ENCODE measurements around the gene CIAPIN1. TPM values are rescaled to one million over a fixed set of nuclear protein-coding genes. Genes with fewer than 3 reads are reported as not detected.

The CIAPIN1 gene
- total RNA-seq, 1 experiment from 2014 or later: 98.3 TPM

DNA sequence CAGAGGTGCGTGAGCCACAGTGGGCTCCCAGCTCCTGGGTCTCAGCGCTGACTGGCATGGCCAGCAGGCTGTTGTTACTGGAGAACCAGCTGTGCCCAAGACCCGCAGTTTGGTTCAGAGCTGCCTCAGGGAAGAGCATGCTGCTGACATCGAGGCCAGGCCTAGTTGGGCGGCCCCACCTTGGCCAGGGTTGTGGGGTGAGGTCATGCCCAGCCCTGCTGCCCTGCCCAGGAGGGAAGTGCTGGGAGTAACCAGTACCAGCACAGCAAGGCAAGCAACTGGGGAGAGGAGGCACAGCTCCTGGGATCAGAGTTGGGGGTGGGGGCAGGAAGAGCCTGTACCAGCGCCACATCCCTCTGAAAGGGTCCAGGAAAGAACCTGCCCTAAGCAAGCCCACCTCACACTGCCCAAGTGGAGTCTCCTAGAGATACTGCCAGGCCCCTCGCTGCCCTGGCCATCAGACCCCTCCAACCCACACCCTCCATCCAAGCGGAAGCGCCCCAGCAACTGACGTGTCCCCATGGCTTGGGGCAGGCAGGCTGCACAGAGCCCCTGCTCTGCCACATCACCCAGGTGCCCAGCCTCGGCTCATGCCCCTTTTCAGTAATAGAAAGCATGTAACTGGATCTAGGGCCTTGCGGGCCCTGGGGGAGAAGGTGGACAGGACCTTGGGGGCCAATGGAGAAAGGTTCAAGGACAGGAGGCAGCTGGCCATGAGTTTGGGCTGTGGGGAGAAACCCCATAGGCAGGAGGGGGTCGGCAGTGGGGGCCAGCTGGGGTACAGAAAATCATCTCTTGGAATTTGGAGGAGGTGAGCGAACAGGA, 38.1 kb upstream of the CIAPIN1 start:
- intact Hi-C loops (cut with micrococcal nuclease; ENCODE audit: unreplicated experiment): no loop called here
- Histone ChIP-seq H3K4me3 (ENCODE audit: low read depth, low read length) (peak overlapping the region; percentile 67), H3K27me3 (replicated peaks; ENCODE audit: control insufficient read depth, insufficient read depth, low read length) (no peaks in the 10 kb centered on the region), H3K9me3 (no peaks in the 10 kb centered on the region), H3K4me1 (peaks cover 40% of the 10 kb centered on the region), H3K36me3 (ENCODE audit: control insufficient read depth, insufficient read depth, low read length) (no peaks in the 10 kb centered on the region)
- peak in 1 of 2 experiments; percentile 32 for DNase-seq
- CTCF ChIA-PET: interaction anchor here (2.8 kb wide), 1 partner anchor 34 kb away, joined by 17 read pairs; no protein-coding TSS in a partner anchor
- no TSS peak for BruUV-seq (replicated peaks)
- peaks cover 41% of the 10 kb centered on the region for H3K4me1 Mint-ChIP-seq (ENCODE audit: low read depth, unreplicated experiment)
- POLR2A ChIA-PET: interaction anchor here (0.6 kb wide), 1 partner anchor 43 kb away, joined by 3 read pairs; no protein-coding TSS in a partner anchor
- H3K27ac Mint-ChIP-seq (ENCODE audit: unreplicated experiment): peak overlapping the region; percentile 94
- no peaks in the 10 kb centered on the region for H3K27me3 Mint-ChIP-seq (ENCODE audit: insufficient read depth, unreplicated experiment)
- H3K4me3 Mint-ChIP-seq (ENCODE audit: unreplicated experiment): peak overlapping the region; percentile 95
- TF ChIP-seq, protein P1, sequence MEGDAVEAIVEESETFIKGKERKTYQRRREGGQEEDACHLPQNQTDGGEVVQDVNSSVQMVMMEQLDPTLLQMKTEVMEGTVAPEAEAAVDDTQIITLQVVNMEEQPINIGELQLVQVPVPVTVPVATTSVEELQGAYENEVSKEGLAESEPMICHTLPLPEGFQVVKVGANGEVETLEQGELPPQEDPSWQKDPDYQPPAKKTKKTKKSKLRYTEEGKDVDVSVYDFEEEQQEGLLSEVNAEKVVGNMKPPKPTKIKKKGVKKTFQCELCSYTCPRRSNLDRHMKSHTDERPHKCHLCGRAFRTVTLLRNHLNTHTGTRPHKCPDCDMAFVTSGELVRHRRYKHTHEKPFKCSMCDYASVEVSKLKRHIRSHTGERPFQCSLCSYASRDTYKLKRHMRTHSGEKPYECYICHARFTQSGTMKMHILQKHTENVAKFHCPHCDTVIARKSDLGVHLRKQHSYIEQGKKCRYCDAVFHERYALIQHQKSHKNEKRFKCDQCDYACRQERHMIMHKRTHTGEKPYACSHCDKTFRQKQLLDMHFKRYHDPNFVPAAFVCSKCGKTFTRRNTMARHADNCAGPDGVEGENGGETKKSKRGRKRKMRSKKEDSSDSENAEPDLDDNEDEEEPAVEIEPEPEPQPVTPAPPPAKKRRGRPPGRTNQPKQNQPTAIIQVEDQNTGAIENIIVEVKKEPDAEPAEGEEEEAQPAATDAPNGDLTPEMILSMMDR (IDR thresholded peaks at IDR 0.05; ENCODE audit: insufficient read depth in 1 of 2, low read depth in 1 of 2, low read length in 1 of 2, severe bottlenecking in 1 of 2, unreplicated experiment in 1 of 2): no peak
- peaks cover 16% of the 10 kb centered on the region for H3K36me3 Mint-ChIP-seq (ENCODE audit: insufficient read depth, unreplicated experiment)
- no peaks in the 10 kb centered on the region for H3K9me3 Mint-ChIP-seq (ENCODE audit: unreplicated experiment)

DNA sequence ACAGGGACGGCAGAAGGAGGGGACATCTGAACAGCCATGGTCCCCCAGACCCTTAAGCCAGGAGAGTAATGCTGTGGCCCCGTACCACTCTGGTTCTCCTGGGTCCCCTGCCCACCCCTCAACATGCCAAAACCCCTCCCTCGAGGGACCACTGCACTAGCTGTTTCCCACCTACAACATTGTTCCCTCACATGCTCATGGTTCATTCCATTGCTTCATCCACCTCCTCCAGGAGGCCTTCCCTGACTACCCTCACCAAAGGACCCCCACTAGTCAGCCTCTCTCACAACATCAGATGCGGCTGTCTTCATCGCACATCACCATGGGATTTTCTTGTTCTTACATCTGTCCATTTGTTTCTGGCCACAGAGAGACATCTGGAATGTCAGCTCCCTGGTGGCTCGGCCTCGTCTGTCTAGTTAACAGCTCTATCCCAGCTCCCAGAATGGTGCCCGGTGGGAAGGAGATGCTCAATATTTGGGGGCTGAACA, 37.4 kb upstream of the CIAPIN1 start:
- peak in 1 of 2 experiments; percentile 26 for DNase-seq
- Histone ChIP-seq H3K9me3 (no peaks in the 10 kb centered on the region), H3K36me3 (ENCODE audit: control insufficient read depth, insufficient read depth, low read length) (no peaks in the 10 kb centered on the region), H3K27me3 (replicated peaks; ENCODE audit: control insufficient read depth, insufficient read depth, low read length) (no peaks in the 10 kb centered on the region), H3K4me3 (ENCODE audit: low read depth, low read length) (no peak overlapping the region; the same call in 1 of the 2 replicates), H3K4me1 (peaks cover 40% of the 10 kb centered on the region)
- Mint-ChIP-seq H3K36me3 (ENCODE audit: insufficient read depth, unreplicated experiment) (peaks cover 24% of the 10 kb centered on the region), H3K4me3 (ENCODE audit: unreplicated experiment) (peak overlapping the region; percentile 95), H3K4me1 (ENCODE audit: low read depth, unreplicated experiment) (peaks cover 48% of the 10 kb centered on the region), H3K27me3 (ENCODE audit: insufficient read depth, unreplicated experiment) (no peaks in the 10 kb centered on the region), H3K9me3 (ENCODE audit: unreplicated experiment) (no peaks in the 10 kb centered on the region), H3K27ac (ENCODE audit: unreplicated experiment) (no peak overlapping the region)
- ChIA-PET POLR2A (no interaction called here), CTCF (no interaction called here)
- no TSS peak for BruUV-seq (replicated peaks)
- intact Hi-C loops (cut with micrococcal nuclease; ENCODE audit: unreplicated experiment): no loop called here
- TF ChIP-seq, protein P1 (IDR thresholded peaks at IDR 0.05; ENCODE audit: insufficient read depth in 1 of 2, low read depth in 1 of 2, low read length in 1 of 2, severe bottlenecking in 1 of 2, unreplicated experiment in 1 of 2): no peak

GRCh38 chr16:57483725-57484514, 36.7 kb upstream of the CIAPIN1 start:
- ChIA-PET CTCF (no interaction called here), POLR2A (no interaction called here)
- intact Hi-C loops (cut with micrococcal nuclease; ENCODE audit: unreplicated experiment): no loop called here
- no peak overlapping the region for H3K27ac Mint-ChIP-seq (ENCODE audit: unreplicated experiment)
- Histone ChIP-seq H3K27me3 (replicated peaks; ENCODE audit: control insufficient read depth, insufficient read depth, low read length) (no peaks in the 10 kb centered on the region), H3K9me3 (no peaks in the 10 kb centered on the region), H3K4me1 (peaks cover 46% of the 10 kb centered on the region), H3K4me3 (ENCODE audit: low read depth, low read length) (no peak overlapping the region), H3K36me3 (ENCODE audit: control insufficient read depth, insufficient read depth, low read length) (peaks cover 3% of the 10 kb centered on the region; the same call in 1 of the 2 replicates)
- H3K4me1 Mint-ChIP-seq (ENCODE audit: low read depth, unreplicated experiment): peaks cover 54% of the 10 kb centered on the region
- BruUV-seq (replicated peaks): no TSS peak
- TF ChIP-seq, protein P1 (IDR thresholded peaks at IDR 0.05; ENCODE audit: insufficient read depth in 1 of 2, low read depth in 1 of 2, low read length in 1 of 2, severe bottlenecking in 1 of 2, unreplicated experiment in 1 of 2): no peak
- H3K9me3 Mint-ChIP-seq (ENCODE audit: unreplicated experiment): no peaks in the 10 kb centered on the region
- peaks cover 29% of the 10 kb centered on the region for H3K36me3 Mint-ChIP-seq (ENCODE audit: insufficient read depth, unreplicated experiment)
- no peak overlapping the region for H3K4me3 Mint-ChIP-seq (ENCODE audit: unreplicated experiment)
- peak in 1 of 2 experiments; percentile 39 for DNase-seq
- no peaks in the 10 kb centered on the region for H3K27me3 Mint-ChIP-seq (ENCODE audit: insufficient read depth, unreplicated experiment)
